GM12878 (cell line): ENCODE results near the gene PTPRN2. TPM values are rescaled to one million over a fixed set of nuclear protein-coding genes. Genes with fewer than 3 reads are reported as not detected.

Experiments used
- ATAC-seq: fragments of 200-7000 bp; cut with Tn5 transposase; 3 replicates; pipeline ENCODE4 v1.9.1; 2020; ENCODE audit warnings: mild to moderate bottlenecking, moderate library complexity
- BruUV-seq: library from RNA; stranded (reverse); fragments of 400-500 nt; replicated peaks from 2 replicates; lab custom pipeline; 2021; lab: Mats Ljungman, UMichigan
- CTCF ChIA-PET: fragments of 300-600 bp; sonication (Branson Sonifier 250); formaldehyde crosslinking; extraction: SDS; loops from one replicate; lab custom pipeline; 2021; ENCODE audit warnings: inconsistent platforms; lab: Yijun Ruan, JAX
- POLR2A ChIA-PET: fragments of 350-600 bp; formaldehyde crosslinking; extraction: SDS; loops from one replicate; lab custom pipeline; 2021; ENCODE audit warnings: inconsistent platforms; lab: Charles Lee
- RAD21 ChIA-PET: fragments of 300-600 bp; sonication (Branson Sonifier 250); formaldehyde crosslinking; loops from one replicate; lab custom pipeline; 2023; ENCODE audit warnings: antibody characterized with exemption; ENCODE audit not compliant: unreplicated experiment; lab: Charles Lee
- SMC1A ChIA-PET: fragments of 300-600 bp; sonication (Branson Sonifier 250); formaldehyde crosslinking; loops from one replicate; lab custom pipeline; 2023; ENCODE audit not compliant: unreplicated experiment, uncharacterized antibody; lab: Charles Lee
- DNase-seq: peaks from one replicate; pipeline ENCODE4 v3.0.0-alpha.2; 2011; ENCODE audit warnings: low read depth, low spot score
- FAIRE-seq: peaks from 3 replicates; lab custom pipeline; 2011; peaks lifted over from hg19 to GRCh38; lab: Jason Lieb, UNC
- H2AFZ ChIP-seq: 2 replicates; pipeline ENCODE4 v1.6.0; 2011; ENCODE audit warnings: low read depth, low read length, control low read depth; ENCODE audit not compliant: control insufficient read depth
- H3K27ac ChIP-seq: 2 replicates; pipeline ENCODE4 v1.5.1; 2011; ENCODE audit warnings: control low read depth; ENCODE audit not compliant: control insufficient read depth, insufficient read depth
- H3K27me3 ChIP-seq, 2 experiments: replicated peaks in 1 of 2; 2 replicates each; pipeline versions ENCODE4 v1.6.0 to v1.6.1; 2011; ENCODE audit warnings: low read length in 1 of 2; ENCODE audit not compliant: control insufficient read depth in 2 of 2, insufficient read depth in 2 of 2
- H3K36me3 ChIP-seq, 2 experiments: 2 replicates each; pipeline ENCODE4 v1.5.1; 2011; ENCODE audit warnings: low read length in 1 of 2; ENCODE audit not compliant: control insufficient read depth in 2 of 2, insufficient read depth in 2 of 2
- H3K4me1 ChIP-seq: 2 replicates; pipeline ENCODE4 v1.6.1; 2011; ENCODE audit warnings: mild to moderate bottlenecking, low read length, moderate library complexity, mixed read lengths; ENCODE audit not compliant: control insufficient read depth, insufficient read depth
- H3K4me2 ChIP-seq: 2 replicates; pipeline ENCODE4 v1.6.0; 2011; ENCODE audit warnings: control low read depth; ENCODE audit not compliant: control insufficient read depth, insufficient read depth
- H3K4me3 ChIP-seq: fragments of 200-600 bp; sonication (generic); 2 replicates; pipeline ENCODE4 v1.5.1; 2016
- H3K79me2 ChIP-seq: 2 replicates; pipeline ENCODE4 v1.6.0; 2011; ENCODE audit warnings: low read length; ENCODE audit not compliant: control insufficient read depth, insufficient read depth
- H3K9ac ChIP-seq: 2 replicates; pipeline ENCODE4 v1.8.0; 2011; ENCODE audit warnings: low read length, control low read depth, mixed read lengths; ENCODE audit not compliant: control insufficient read depth, insufficient read depth
- H3K9me3 ChIP-seq: replicated peaks from 3 replicates; pipeline ENCODE4 v1.5.1; 2011; ENCODE audit warnings: mild to moderate bottlenecking, low read length; ENCODE audit not compliant: control insufficient read depth, insufficient read depth
- H4K20me1 ChIP-seq: 2 replicates; pipeline ENCODE4 v1.6.0; 2011; ENCODE audit not compliant: control insufficient read depth, insufficient read depth
- CREM ChIP-seq: IDR thresholded peaks from 2 replicates; pipeline ENCODE4 v1.6.1; 2014; ENCODE audit warnings: antibody characterized with exemption, low read depth
- FOXK2 ChIP-seq: fragments of 450-650 bp; IDR thresholded peaks from 2 replicates; pipeline ENCODE4 v1.6.1; 2017; ENCODE audit warnings: mild to moderate bottlenecking, moderate library complexity
- NBN ChIP-seq: fragments of 450-650 bp; IDR thresholded peaks from 2 replicates; pipeline ENCODE4 v1.6.1; 2016
- NFIC ChIP-seq: IDR thresholded peaks from 2 replicates; pipeline ENCODE4 v1.6.1; 2012; ENCODE audit warnings: low read depth, mild to moderate bottlenecking, inconsistent platforms, low read length, moderate library complexity
- REST ChIP-seq: IDR thresholded peaks from 2 replicates; pipeline ENCODE4 v1.6.1; 2012; ENCODE audit warnings: mild to moderate bottlenecking, low read depth, low read length
- ZBTB40 ChIP-seq: fragments of 450-650 bp; IDR thresholded peaks from 2 replicates; pipeline ENCODE4 v1.6.1; 2016; ENCODE audit warnings: mild to moderate bottlenecking, moderate library complexity, borderline replicate concordance
- ZNF592 ChIP-seq: fragments of 450-650 bp; IDR thresholded peaks from 2 replicates; pipeline ENCODE4 v1.6.1; 2017; ENCODE audit warnings: mild to moderate bottlenecking, moderate library complexity
- WGBS: methylation state at CpG from one replicate; pipeline ENCODE4 v1.1.6; 2016; ENCODE audit warnings: low lambda C conversion rate; ENCODE audit not compliant: insufficient replicate concordance, insufficient coverage; ENCODE audit errors: missing lambda C conversion rate; 5-methylcytosine and 5-hydroxymethylcytosine counted together
- in situ Hi-C: fragments of 300-500 bp; cut with MboI; formaldehyde crosslinking; loops from 9 replicates; pipeline ENCODE4 v1.14.3; 2018; ENCODE audit warnings: mixed read lengths
- intact Hi-C: fragments of 100-400 bp; cut with micrococcal nuclease; formaldehyde crosslinking; loops from one replicate; pipeline ENCODE4 v1.14.2; 2022; ENCODE audit not compliant: unreplicated experiment
- polyA plus RNA-seq, 11 experiments: library from polyadenylated mRNA; depleted of rRNA in 4 of 11; unstranded in 6 of 11; stranded (reverse) in 5 of 11; fragments of >200 nt; fragmentation: Nextera tagmentation in 4 of 11; fragmentation: Illumina TruSeq in 1 of 11; extraction: Ambion mirVana in 4 of 11; extraction: Trizol in 1 of 11; gene quantifications; 1 replicate in 1 of 11; 2 replicates in 10 of 11; pipeline versions ENCODE4 v1.2.1 to v1.2.3, GENCODE V29; 2011 to 2016; ENCODE audit warnings: inconsistent platforms in 2 of 11, missing spikeins in 2 of 11, low read depth in 1 of 11
- total RNA-seq, 4 experiments: library from RNA; depleted of rRNA in 3 of 4; stranded (reverse); fragments of >200 nt in 3 of 4; fragmentation: Illumina TruSeq in 1 of 4; extraction: Trizol in 1 of 4; gene quantifications; 2 replicates each; pipeline versions ENCODE4 v1.2.1 to v1.2.3, GENCODE V29; 2013 to 2021

PTPRN2 gene
- total and polyA plus RNA-seq, 10 of the 15 experiments (the other 5 are each of a cell fraction or from before 2014, with no cell fraction given): 5.4 TPM; not detected in 9

- Histone ChIP-seq H3K27ac (no peak overlapping the region), H3K4me1 (no peaks in the 10 kb centered on the region), H2AFZ (no peak overlapping the region), H3K79me2 (no peaks in the 10 kb centered on the region), H4K20me1 (no peaks in the 10 kb centered on the region), H3K9me3 (peaks cover 4% of the 10 kb centered on the region; the same call in 1 of the 3 replicates), H3K9ac (no peak overlapping the region), H3K36me3 (no peaks in the 10 kb centered on the region), H3K4me2 (no peak overlapping the region), H3K27me3 (no peaks in the 10 kb centered on the region), H3K4me3 (no peak overlapping the region)
- FAIRE-seq (no peak), DNase-seq (no peak), ATAC-seq (no peak)
- POLR2A ChIA-PET: no interaction called here
- 42% methylated on average over 12 of the region's 12 CpGs for WGBS
- SMC1A ChIA-PET: no interaction called here
- CTCF ChIA-PET: no interaction called here
- RAD21 ChIA-PET: no interaction called here
- BruUV-seq: no TSS peak
- in situ Hi-C loops: no loop called here
- intact Hi-C loops: no loop called here
- no peak for TF ChIP-seq NBN
- no peak for TF ChIP-seq REST
- no peak for TF ChIP-seq FOXK2
- no peak for TF ChIP-seq NFIC
- TF ChIP-seq CREM: no peak
- TF ChIP-seq ZNF592: no peak
- TF ChIP-seq ZBTB40: no peak
Measured at GRCh38 chr7:158129037-158130022, 458.3 kb downstream of the PTPRN2 start.
